H9 (cell line): ENCODE data around the gene OR6B3. TPM values are rescaled to one million over a fixed set of nuclear protein-coding genes. Genes with fewer than 3 reads are reported as not detected.

Experiments
- DNase-seq: peaks from one replicate; pipeline ENCODE4 v3.0.0-alpha.2; 2017
- H2AFZ ChIP-seq: one replicate; pipeline ENCODE4 v1.6.1; 2013; ENCODE audit warnings: mild to moderate bottlenecking, low read length, control low read depth, moderate library complexity
- H2AK5ac ChIP-seq: 2 replicates; pipeline ENCODE4 v1.6.1; 2013; ENCODE audit warnings: low read length, control low read depth, mixed read lengths; ENCODE audit not compliant: insufficient read length
- H2BK120ac ChIP-seq: one replicate; pipeline ENCODE4 v1.6.1; 2013; ENCODE audit warnings: low read depth, mild to moderate bottlenecking, low read length, control low read depth, inconsistent platforms; ENCODE audit not compliant: poor library complexity, severe bottlenecking
- H2BK12ac ChIP-seq: 2 replicates; pipeline ENCODE4 v1.6.1; 2013; ENCODE audit warnings: low read length, control low read depth, mixed read lengths, low read depth; ENCODE audit not compliant: insufficient read length
- H2BK15ac ChIP-seq: 2 replicates; pipeline ENCODE4 v1.6.1; 2013; ENCODE audit warnings: low read depth, low read length, control low read depth
- H2BK20ac ChIP-seq: one replicate; pipeline ENCODE4 v1.6.1; 2013; ENCODE audit warnings: low read depth, mild to moderate bottlenecking, low read length, control low read depth, inconsistent platforms; ENCODE audit not compliant: poor library complexity, severe bottlenecking
- H2BK5ac ChIP-seq: 2 replicates; pipeline ENCODE4 v1.6.1; 2013; ENCODE audit warnings: low read length, control low read depth, mixed read lengths; ENCODE audit not compliant: insufficient read length
- H3K14ac ChIP-seq: 2 replicates; pipeline ENCODE4 v1.6.1; 2013; ENCODE audit warnings: low read length, control low read depth; ENCODE audit not compliant: insufficient read depth
- H3K18ac ChIP-seq: 2 replicates; pipeline ENCODE4 v1.6.1; 2013; ENCODE audit warnings: low read depth, mild to moderate bottlenecking, mixed read lengths, low read length, control low read depth; ENCODE audit not compliant: insufficient read length
- H3K23ac ChIP-seq: 2 replicates; pipeline ENCODE4 v1.6.1; 2013; ENCODE audit warnings: low read length, control low read depth, mixed read lengths, low read depth; ENCODE audit not compliant: insufficient read length
- H3K23me2 ChIP-seq: 2 replicates; pipeline ENCODE4 v1.6.1; 2013; ENCODE audit warnings: low read depth, mild to moderate bottlenecking, mixed read lengths, low read length, control low read depth; ENCODE audit not compliant: insufficient read length, poor library complexity, severe bottlenecking
- H3K27ac ChIP-seq: 2 replicates; pipeline ENCODE4 v1.5.1; 2013; ENCODE audit warnings: low read length, control low read depth, mixed read lengths, low read depth; ENCODE audit not compliant: insufficient read length
- H3K27me3 ChIP-seq: 2 replicates; pipeline ENCODE4 v1.6.1; 2013; ENCODE audit warnings: low read length, control low read depth, inconsistent platforms; ENCODE audit not compliant: insufficient read depth
- H3K4ac ChIP-seq: 2 replicates; pipeline ENCODE4 v1.6.1; 2013; ENCODE audit warnings: low read depth, mild to moderate bottlenecking, control low read depth, inconsistent platforms, low read length, moderate library complexity
- H3K4me1 ChIP-seq: 2 replicates; pipeline ENCODE4 v1.6.1; 2013; ENCODE audit warnings: low read length, control low read depth, inconsistent platforms; ENCODE audit not compliant: insufficient read depth
- H3K4me2 ChIP-seq: 2 replicates; pipeline ENCODE4 v1.6.1; 2013; ENCODE audit warnings: low read length, control low read depth, mixed read lengths; ENCODE audit not compliant: insufficient read length, insufficient read depth
- H3K56ac ChIP-seq: 2 replicates; pipeline ENCODE4 v1.6.1; 2013; ENCODE audit warnings: low read depth, mild to moderate bottlenecking, mixed read lengths, low read length, control low read depth; ENCODE audit not compliant: insufficient read length
- H3K79me1 ChIP-seq: 2 replicates; pipeline ENCODE4 v1.6.1; 2013; ENCODE audit warnings: low read depth, mild to moderate bottlenecking, moderate library complexity, low read length, control low read depth, inconsistent platforms; ENCODE audit not compliant: insufficient read depth, poor library complexity, severe bottlenecking
- H3K79me2 ChIP-seq: 2 replicates; pipeline ENCODE4 v1.6.1; 2013; ENCODE audit warnings: low read length, control low read depth, inconsistent platforms; ENCODE audit not compliant: insufficient read depth
- H3K9ac ChIP-seq: 2 replicates; pipeline ENCODE4 v1.6.1; 2013; ENCODE audit warnings: low read length, control low read depth, mixed read lengths; ENCODE audit not compliant: insufficient read length; ENCODE audit errors: extremely low read depth
- H3K9me3 ChIP-seq: one replicate; pipeline ENCODE4 v1.6.1; 2013; ENCODE audit warnings: low read depth, low read length, inconsistent platforms; ENCODE audit not compliant: control insufficient read depth
- H3T11ph ChIP-seq: one replicate; pipeline ENCODE4 v1.6.1; 2013; ENCODE audit warnings: mild to moderate bottlenecking, low read length, control low read depth, inconsistent platforms
- H4K20me1 ChIP-seq: one replicate; pipeline ENCODE4 v1.6.1; 2013; ENCODE audit not compliant: control insufficient read depth, insufficient read length, insufficient read depth
- H4K5ac ChIP-seq: 2 replicates; pipeline ENCODE4 v1.6.1; 2013; ENCODE audit warnings: low read depth, mild to moderate bottlenecking, mixed read lengths, low read length, control low read depth; ENCODE audit not compliant: insufficient read length
- H4K8ac ChIP-seq: replicated peaks from 2 replicates; pipeline ENCODE4 v1.6.1; 2013; ENCODE audit warnings: low read length, control low read depth, mixed read lengths, low read depth; ENCODE audit not compliant: insufficient read length
- H4K91ac ChIP-seq: 2 replicates; pipeline ENCODE4 v1.6.1; 2013; ENCODE audit warnings: low read depth, mild to moderate bottlenecking, moderate library complexity, mixed read lengths, low read length, control low read depth; ENCODE audit not compliant: insufficient read length
- H3K27ac Mint-ChIP-seq, 3 experiments: 2 replicates in 2 of 3; 3 replicates in 1 of 3; pipeline ENCODE4 v1.8.0; 2020 to 2021; ENCODE audit warnings: mixed read lengths in 3 of 3, mild to moderate bottlenecking in 1 of 3, moderate library complexity in 1 of 3
- H3K27me3 Mint-ChIP-seq: 2 replicates; pipeline ENCODE4 v1.8.0; 2021; ENCODE audit warnings: low read depth, mild to moderate bottlenecking, moderate library complexity, mixed read lengths
- H3K36me3 Mint-ChIP-seq, 3 experiments: 2 replicates in 2 of 3; 3 replicates in 1 of 3; pipeline ENCODE4 v1.8.0; 2020 to 2021; ENCODE audit warnings: low read depth in 3 of 3, mixed read lengths in 3 of 3; ENCODE audit not compliant: insufficient read depth in 1 of 3
- H3K4me1 Mint-ChIP-seq, 2 experiments: 2 replicates each; pipeline ENCODE4 v1.8.0; 2020; ENCODE audit warnings: mixed read lengths in 2 of 2
- H3K4me3 Mint-ChIP-seq, 2 experiments: 2 replicates in 1 of 2; 3 replicates in 1 of 2; pipeline ENCODE4 v1.8.0; 2020 to 2021; ENCODE audit warnings: mild to moderate bottlenecking in 2 of 2, mixed read lengths in 2 of 2, moderate library complexity in 1 of 2
- H3K9me3 Mint-ChIP-seq, 2 experiments: 2 replicates in 1 of 2; 3 replicates in 1 of 2; pipeline ENCODE4 v1.8.0; 2020; ENCODE audit warnings: mild to moderate bottlenecking in 2 of 2, mixed read lengths in 2 of 2, moderate library complexity in 1 of 2
- CTCF ChIP-seq: fragments of 200-600 bp; sonication (generic); conservative IDR thresholded peaks from 3 replicates; pipeline ENCODE4 v1.8.0; 2021; ENCODE audit warnings: antibody characterized with exemption, mild to moderate bottlenecking
- WGBS: extraction: QIAGEN DNeasy Blood & Tissue Kit; methylation state at CpG from one replicate; pipeline ENCODE4 v1.1.7; 2013; ENCODE audit warnings: missing lambda C conversion rate, low lambda C conversion rate, mixed read lengths; ENCODE audit not compliant: insufficient read length; ENCODE audit errors: extremely low coverage; 5-methylcytosine and 5-hydroxymethylcytosine counted together
- total RNA-seq: library from RNA; stranded (reverse); gene quantifications from 2 replicates; pipeline ENCODE4 v1.2.1, GENCODE V29; 2021

OR6B3 gene
- total RNA-seq, 1 experiment from 2014 or later: not detected

DNA sequence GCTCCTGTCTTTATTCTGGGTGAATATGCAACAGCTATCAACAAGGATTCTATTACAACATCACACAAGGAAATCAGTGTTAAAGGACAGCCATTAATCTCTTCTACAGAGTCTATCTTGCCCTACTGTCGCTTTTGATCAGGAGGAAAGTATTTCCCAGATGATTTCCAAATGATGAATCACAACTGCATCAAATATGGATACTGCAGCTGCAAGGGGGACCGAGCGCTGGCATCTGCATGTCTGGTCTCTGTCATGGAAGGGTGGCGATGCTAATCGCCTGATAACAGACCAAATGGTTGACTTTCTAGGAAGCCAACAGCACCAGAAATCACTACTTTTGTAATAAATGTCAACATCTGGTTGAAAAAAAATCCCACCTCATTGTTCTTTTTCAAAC, 21.2 kb upstream of the OR6B3 start:
- no peaks in the 10 kb centered on the region for H3K4me1 Mint-ChIP-seq
- Histone ChIP-seq H3K9ac (no peak overlapping the region), H2AFZ (no peak overlapping the region), H3K23ac (no peak overlapping the region), H3K56ac (no peak overlapping the region), H2BK120ac (no peak overlapping the region), H3K4ac (no peak overlapping the region), H3K79me1 (no peaks in the 10 kb centered on the region), H2AK5ac (no peak overlapping the region), H4K91ac (no peak overlapping the region), H4K5ac (no peak overlapping the region), H4K8ac (no peak overlapping the region), H3K27me3 (no peaks in the 10 kb centered on the region), H3K14ac (no peak overlapping the region), H3K9me3 (peaks cover 5% of the 10 kb centered on the region), H3T11ph (no peak overlapping the region), H3K18ac (no peak overlapping the region), H3K27ac (no peak overlapping the region), H2BK12ac (no peak overlapping the region), H2BK5ac (no peak overlapping the region), H4K20me1 (no peaks in the 10 kb centered on the region), H3K4me1 (no peaks in the 10 kb centered on the region), H2BK15ac (no peak overlapping the region), H3K4me2 (no peak overlapping the region), H3K79me2 (no peaks in the 10 kb centered on the region), H3K23me2 (no peaks in the 10 kb centered on the region), H2BK20ac (no peak overlapping the region)
- peaks cover 2 to 18% (median 9%) of the 10 kb centered on the region in 3 experiments; a peak in 6 of 7 replicates for H3K36me3 Mint-ChIP-seq
- no peak overlapping the region for H3K4me3 Mint-ChIP-seq
- no peak for DNase-seq
- H3K27ac Mint-ChIP-seq: no peak overlapping the region
- peaks cover 3% of the 10 kb centered on the region; the same call in 1 of the 2 replicates for H3K27me3 Mint-ChIP-seq
- H3K9me3 Mint-ChIP-seq: peaks cover 42 to 44% of the 10 kb centered on the region in 2 experiments
- no CpG with 5 or more reads among the region's 5 CpGs for WGBS
- no peak for TF ChIP-seq CTCF
